Activated naive CD8-positive, alpha-beta T cell treated with anti-CD3 and anti-CD28 coated beads, Interleukin-2, amount 50 U/mL, for 24 hours (primary cell): ENCODE results near the gene STARD10.
"Not testable (repeated sequence)": the region's sequence is repeated elsewhere in the genome, so short reads cannot be mapped to it uniquely, and the experiment has no call there.

Source experiments
- ATAC-seq: fragments of 150-1000 bp; cut with Tn5 transposase; one replicate; pipeline ENCODE4 v1.10.0; 2021
- DNase-seq: peaks from one replicate; pipeline ENCODE4 v3.0.0; 2021
- H3K27ac Mint-ChIP-seq: one replicate; pipeline ENCODE4 v1.8.0; 2021; ENCODE audit warnings: mild to moderate bottlenecking, mixed read lengths
- H3K27me3 Mint-ChIP-seq: one replicate; pipeline ENCODE4 v1.8.0; 2021; ENCODE audit warnings: mixed read lengths
- H3K36me3 Mint-ChIP-seq: one replicate; pipeline ENCODE4 v1.8.0; 2021; ENCODE audit warnings: low read depth, mixed read lengths
- H3K4me1 Mint-ChIP-seq: one replicate; pipeline ENCODE4 v1.8.0; 2021; ENCODE audit warnings: mixed read lengths
- H3K4me3 Mint-ChIP-seq: one replicate; pipeline ENCODE4 v1.8.0; 2021; ENCODE audit warnings: mild to moderate bottlenecking, moderate library complexity, mixed read lengths
- H3K9me3 Mint-ChIP-seq: one replicate; pipeline ENCODE4 v1.8.0; 2021; ENCODE audit warnings: mixed read lengths

Gene STARD10

GRCh38 chr11:72820439-72821139 lies 26.7 kb upstream of the STARD10 start:
- H3K4me3 Mint-ChIP-seq = no peak overlapping the region
- no peak for ATAC-seq
- peaks cover 12% of the 10 kb centered on the region for H3K36me3 Mint-ChIP-seq

GRCh38 chr11:72818971-72819370 lies 25.1 kb upstream of the STARD10 start:
- H3K9me3 Mint-ChIP-seq = no peaks in the 10 kb centered on the region
- H3K4me1 Mint-ChIP-seq = peaks cover 41% of the 10 kb centered on the region
- H3K36me3 Mint-ChIP-seq = peaks cover 12% of the 10 kb centered on the region
- ATAC-seq (no peak), DNase-seq (no peak)
- no peaks in the 10 kb centered on the region for H3K27me3 Mint-ChIP-seq
- H3K27ac Mint-ChIP-seq = no peak overlapping the region
- H3K4me3 Mint-ChIP-seq = no peak overlapping the region

More at GRCh38 chr11:72820439-72821139, 26.7 kb upstream of the STARD10 start:
- no peaks in the 10 kb centered on the region for H3K27me3 Mint-ChIP-seq
- no peaks in the 10 kb centered on the region for H3K9me3 Mint-ChIP-seq
- no peak for DNase-seq
- peak overlapping the region; percentile 46 for H3K27ac Mint-ChIP-seq
- H3K4me1 Mint-ChIP-seq = peaks cover 36% of the 10 kb centered on the region

- ATAC-seq = no peak
- H3K9me3 Mint-ChIP-seq = no peaks in the 10 kb centered on the region
- H3K36me3 Mint-ChIP-seq = peaks cover 13% of the 10 kb centered on the region
- peaks cover 40% of the 10 kb centered on the region for H3K4me1 Mint-ChIP-seq
- no peak overlapping the region for H3K4me3 Mint-ChIP-seq
- DNase-seq = no peak
- H3K27me3 Mint-ChIP-seq = no peaks in the 10 kb centered on the region
- H3K27ac Mint-ChIP-seq = no peak overlapping the region
Measured at GRCh38 chr11:72817966-72818365, 24.1 kb upstream of the STARD10 start.

GRCh38 chr11:72816404-72816990 lies 22.6 kb upstream of the STARD10 start:
- Mint-ChIP-seq H3K4me3 (peak overlapping the region; percentile 93), H3K27ac (peak overlapping the region; percentile 95), H3K9me3 (no peaks in the 10 kb centered on the region), H3K27me3 (no peaks in the 10 kb centered on the region), H3K36me3 (peaks cover 24% of the 10 kb centered on the region), H3K4me1 (peaks cover 47% of the 10 kb centered on the region)
- no peak for DNase-seq
- ATAC-seq = no peak

GRCh38 chr11:72815110-72815618 lies 21.3 kb upstream of the STARD10 start:
- Mint-ChIP-seq H3K36me3 (peaks cover 32% of the 10 kb centered on the region), H3K4me1 (peaks cover 43% of the 10 kb centered on the region), H3K27ac (peak overlapping the region; percentile 95)

GRCh38 chr11:72814286-72815109 lies 20.7 kb upstream of the STARD10 start, which contains the start of gene ATG16L2:
TSS of gene ATG16L2 (plus strand) at chr11:72814411. CDS start at chr11:72814446, 35 bp downstream.
- Mint-ChIP-seq H3K4me1 (peaks cover 41% of the 10 kb centered on the region), H3K36me3 (peaks cover 35% of the 10 kb centered on the region), H3K4me3 (peak within 1 kb of the TSS; percentile 93)

More at GRCh38 chr11:72815110-72815618, 21.3 kb upstream of the STARD10 start:
- no peak for ATAC-seq
- Mint-ChIP-seq H3K27me3 (no peaks in the 10 kb centered on the region), H3K4me3 (peak overlapping the region; percentile 93), H3K9me3 (no peaks in the 10 kb centered on the region)
- no peak for DNase-seq

GRCh38 chr11:72813740-72814285 lies 20.0 kb upstream of the STARD10 start:
- peaks cover 41% of the 10 kb centered on the region for H3K4me1 Mint-ChIP-seq
- peak; percentile 87 for DNase-seq

More at GRCh38 chr11:72814286-72815109, 20.7 kb upstream of the STARD10 start, which contains the start of gene ATG16L2:
- peak; percentile 93 for DNase-seq
- H3K27ac Mint-ChIP-seq = peak within 1 kb of the TSS; percentile 95
- peak; percentile 63 for ATAC-seq
- H3K9me3 Mint-ChIP-seq = no peaks in the 10 kb centered on the region
- no peaks in the 10 kb centered on the region for H3K27me3 Mint-ChIP-seq

GRCh38 chr11:72812967-72813739 lies 19.3 kb upstream of the STARD10 start:
- ATAC-seq (peak; percentile 70), DNase-seq (peak; percentile 81)
- H3K36me3 Mint-ChIP-seq = peaks cover 39% of the 10 kb centered on the region
- H3K27me3 Mint-ChIP-seq = no peaks in the 10 kb centered on the region
- peaks cover 44% of the 10 kb centered on the region for H3K4me1 Mint-ChIP-seq
- peak overlapping the region; percentile 93 for H3K4me3 Mint-ChIP-seq
- H3K27ac Mint-ChIP-seq = peak overlapping the region; percentile 91
- H3K9me3 Mint-ChIP-seq = no peaks in the 10 kb centered on the region

More at GRCh38 chr11:72813740-72814285, 20.0 kb upstream of the STARD10 start:
- Mint-ChIP-seq H3K4me3 (peak overlapping the region; percentile 93), H3K27ac (peak overlapping the region; percentile 91), H3K9me3 (no peaks in the 10 kb centered on the region), H3K27me3 (no peaks in the 10 kb centered on the region), H3K36me3 (peaks cover 34% of the 10 kb centered on the region)
- peak; percentile 50 for ATAC-seq

- H3K4me3 Mint-ChIP-seq = peak overlapping the region; percentile 93
- ATAC-seq (no peak), DNase-seq (no peak)
- H3K27ac Mint-ChIP-seq = peak overlapping the region; percentile 91
- peaks cover 39% of the 10 kb centered on the region for H3K36me3 Mint-ChIP-seq
- H3K4me1 Mint-ChIP-seq = peaks cover 43% of the 10 kb centered on the region
- no peaks in the 10 kb centered on the region for H3K9me3 Mint-ChIP-seq
- no peaks in the 10 kb centered on the region for H3K27me3 Mint-ChIP-seq
Measured at GRCh38 chr11:72812604-72812966, 18.7 kb upstream of the STARD10 start.

- H3K27me3 Mint-ChIP-seq, DNase-seq, H3K9me3 Mint-ChIP-seq, H3K27ac Mint-ChIP-seq, ATAC-seq: not testable (repeated sequence)
- peak overlapping the region; percentile 93 for H3K4me3 Mint-ChIP-seq
- H3K36me3 Mint-ChIP-seq = peaks cover 38% of the 10 kb centered on the region
- peaks cover 43% of the 10 kb centered on the region for H3K4me1 Mint-ChIP-seq
Measured at GRCh38 chr11:72811686-72812085, 17.8 kb upstream of the STARD10 start.

GRCh38 chr11:72808331-72808798 lies 14.5 kb upstream of the STARD10 start:
- Mint-ChIP-seq H3K36me3 (peaks cover 41% of the 10 kb centered on the region), H3K27ac (no peak overlapping the region), H3K9me3 (no peaks in the 10 kb centered on the region), H3K4me3 (no peak overlapping the region), H3K4me1 (peaks cover 28% of the 10 kb centered on the region), H3K27me3 (no peaks in the 10 kb centered on the region)
- DNase-seq = no peak
- no peak for ATAC-seq

GRCh38 chr11:72807792-72808191 lies 13.9 kb upstream of the STARD10 start:
- no peaks in the 10 kb centered on the region for H3K27me3 Mint-ChIP-seq
- no peak overlapping the region for H3K27ac Mint-ChIP-seq
- H3K4me3 Mint-ChIP-seq = no peak overlapping the region
- peaks cover 24% of the 10 kb centered on the region for H3K4me1 Mint-ChIP-seq
- DNase-seq (no peak), ATAC-seq (no peak)
- H3K9me3 Mint-ChIP-seq = no peaks in the 10 kb centered on the region
- peaks cover 37% of the 10 kb centered on the region for H3K36me3 Mint-ChIP-seq

GRCh38 chr11:72807021-72807693 lies 13.3 kb upstream of the STARD10 start:
- DNase-seq (no peak), ATAC-seq (no peak)
- peaks cover 33% of the 10 kb centered on the region for H3K36me3 Mint-ChIP-seq
- no peak overlapping the region for H3K4me3 Mint-ChIP-seq
- peaks cover 19% of the 10 kb centered on the region for H3K4me1 Mint-ChIP-seq
- H3K27me3 Mint-ChIP-seq = no peaks in the 10 kb centered on the region
- H3K9me3 Mint-ChIP-seq = no peaks in the 10 kb centered on the region
- H3K27ac Mint-ChIP-seq = no peak overlapping the region
